H1 (cell line): ENCODE results near the gene MACROD1. TPM values are rescaled to one million over a fixed set of nuclear protein-coding genes. Genes with fewer than 3 reads are reported as not detected.

Experiments used
- CTCF ChIA-PET: fragments of 300-600 bp; sonication (Branson Sonifier 250); formaldehyde crosslinking; loops from one replicate; lab custom pipeline; 2021; ENCODE audit not compliant: partially characterized antibody; lab: Charles Lee
- POLR2A ChIA-PET: fragments of 300-600 bp; sonication (Branson Sonifier 250); formaldehyde crosslinking; loops from one replicate; lab custom pipeline; 2021; ENCODE audit warnings: inconsistent platforms; ENCODE audit not compliant: partially characterized antibody; lab: Charles Lee
- DNase-seq, 2 experiments: peaks; one replicate each; pipeline versions ENCODE4 v3.0.0 to v3.0.0-alpha.2; 2010 to 2022; ENCODE audit warnings: low spot score in 2 of 2, low read depth in 1 of 2, mixed read lengths in 1 of 2
- FAIRE-seq: peaks from 2 replicates; lab custom pipeline; 2011; peaks lifted over from hg19 to GRCh38; lab: Jason Lieb, UNC
- H2AFZ ChIP-seq: 2 replicates; pipeline ENCODE4 v1.8.1; 2012; ENCODE audit warnings: low read length, inconsistent platforms
- H2AK5ac ChIP-seq: 2 replicates; pipeline ENCODE4 v1.6.1; 2013; ENCODE audit warnings: low read depth, low read length
- H2BK120ac ChIP-seq: replicated peaks from 2 replicates; pipeline ENCODE3; 2013; ENCODE audit warnings: low read depth, low read length, inconsistent platforms
- H2BK12ac ChIP-seq: 2 replicates; pipeline ENCODE4 v1.6.1; 2013; ENCODE audit warnings: low read depth, low read length
- H2BK15ac ChIP-seq: 2 replicates; pipeline ENCODE4 v1.6.1; 2013; ENCODE audit warnings: low read length
- H2BK20ac ChIP-seq: 2 replicates; pipeline ENCODE4 v1.6.1; 2013; ENCODE audit warnings: low read length
- H2BK5ac ChIP-seq: 2 replicates; pipeline ENCODE4 v1.6.1; 2013; ENCODE audit warnings: low read depth, low read length
- H3K14ac ChIP-seq: 2 replicates; pipeline ENCODE4 v1.6.1; 2013; ENCODE audit warnings: inconsistent platforms; ENCODE audit not compliant: insufficient read length
- H3K18ac ChIP-seq: 2 replicates; pipeline ENCODE4 v1.6.1; 2013; ENCODE audit warnings: low read length; ENCODE audit errors: extremely low read depth
- H3K23ac ChIP-seq: 2 replicates; pipeline ENCODE4 v1.6.1; 2013; ENCODE audit warnings: inconsistent platforms; ENCODE audit not compliant: insufficient read length
- H3K23me2 ChIP-seq: 2 replicates; pipeline ENCODE4 v1.6.1; 2013; ENCODE audit warnings: low read depth, low read length
- H3K27ac ChIP-seq: 2 replicates; pipeline ENCODE4 v1.6.1; 2011; ENCODE audit warnings: low read depth, low read length, inconsistent platforms
- H3K27me3 ChIP-seq, 4 experiments: replicated peaks in 1 of 4; 1 replicate in 1 of 4; 2 replicates in 3 of 4; pipeline versions ENCODE4 v1.6.1 to v1.8.1; 2011 to 2013; ENCODE audit warnings: low read length in 3 of 4, mild to moderate bottlenecking in 3 of 4, inconsistent platforms in 2 of 4, mixed read lengths in 2 of 4, moderate library complexity in 1 of 4; ENCODE audit not compliant: control insufficient read depth in 3 of 4, insufficient read depth in 3 of 4; ENCODE audit errors: extremely low read depth in 1 of 4
- H3K36me3 ChIP-seq, 4 experiments: 2 replicates each; pipeline versions ENCODE4 v1.6.1 to v1.8.1; 2011 to 2013; ENCODE audit warnings: mild to moderate bottlenecking in 4 of 4, low read length in 3 of 4, moderate library complexity in 2 of 4, control low read depth in 1 of 4, inconsistent platforms in 1 of 4; ENCODE audit not compliant: insufficient read depth in 4 of 4, control insufficient read depth in 2 of 4
- H3K4ac ChIP-seq: replicated peaks from 2 replicates; pipeline ENCODE3; 2013; ENCODE audit warnings: low read length, low read depth, mixed read lengths, inconsistent platforms; ENCODE audit not compliant: insufficient read length
- H3K4me1 ChIP-seq, 4 experiments: replicated peaks in 1 of 4; 1 replicate in 1 of 4; 2 replicates in 3 of 4; pipeline versions ENCODE4 v1.6.1 to v1.8.1; 2011 to 2013; ENCODE audit warnings: low read length in 3 of 4, inconsistent platforms in 2 of 4, mixed read lengths in 1 of 4; ENCODE audit not compliant: insufficient read depth in 4 of 4, control insufficient read depth in 3 of 4
- H3K4me2 ChIP-seq, 2 experiments: 2 replicates each; pipeline versions ENCODE4 v1.6.1 to v1.8.1; 2011 to 2013; ENCODE audit warnings: low read depth in 2 of 2, low read length in 2 of 2, control low read depth in 1 of 2, inconsistent platforms in 1 of 2, mild to moderate bottlenecking in 1 of 2; ENCODE audit not compliant: insufficient read depth in 1 of 2
- H3K4me3 ChIP-seq, 4 experiments: fragments of 200-600, 300-600 bp in 1 of 4; sonication (generic), shearing (Covaris generic), sonication (Bioruptor Twin) in 1 of 4; 2 replicates each; pipeline versions ENCODE4 v1.5.1 to v1.8.1; 2011 to 2016; ENCODE audit warnings: low read length in 4 of 4, low read depth in 3 of 4, control low read depth in 2 of 4, inconsistent platforms in 2 of 4, mild to moderate bottlenecking in 2 of 4, mixed read lengths in 1 of 4, moderate library complexity in 1 of 4; ENCODE audit not compliant: insufficient read depth in 2 of 4; ENCODE audit errors: extremely low read depth in 1 of 4
- H3K56ac ChIP-seq: replicated peaks from 2 replicates; pipeline ENCODE3; 2013; ENCODE audit warnings: low read depth, mild to moderate bottlenecking, mixed read lengths, low read length, inconsistent platforms; ENCODE audit not compliant: insufficient read length
- H3K79me1 ChIP-seq: 2 replicates; pipeline ENCODE4 v1.6.1; 2013; ENCODE audit warnings: low read depth, low read length, control low read depth
- H3K79me2 ChIP-seq, 2 experiments: 2 replicates each; pipeline versions ENCODE4 v1.6.1 to v1.8.1; 2012 to 2013; ENCODE audit warnings: low read length in 2 of 2, mild to moderate bottlenecking in 2 of 2, inconsistent platforms in 1 of 2; ENCODE audit not compliant: insufficient read depth in 2 of 2, control insufficient read depth in 1 of 2
- H3K9ac ChIP-seq, 4 experiments: replicated peaks in 1 of 4; 1 replicate in 1 of 4; 2 replicates in 3 of 4; pipeline versions ENCODE4 v1.6.1 to v1.8.1; 2011 to 2013; ENCODE audit warnings: low read depth in 3 of 4, low read length in 3 of 4, control low read depth in 2 of 4, mild to moderate bottlenecking in 2 of 4, moderate library complexity in 2 of 4, inconsistent platforms in 1 of 4; ENCODE audit errors: extremely low read depth in 1 of 4
- H3K9me3 ChIP-seq, 2 experiments: 2 replicates each; pipeline versions ENCODE4 v1.6.1 to v1.8.1; 2012 to 2013; ENCODE audit warnings: mild to moderate bottlenecking in 2 of 2, moderate library complexity in 2 of 2, control low read depth in 1 of 2, inconsistent platforms in 1 of 2, low read depth in 1 of 2, low read length in 1 of 2, mixed read lengths in 1 of 2; ENCODE audit not compliant: insufficient read depth in 2 of 2
- H4K20me1 ChIP-seq, 2 experiments: replicated peaks in 1 of 2; 2 replicates each; pipeline versions ENCODE3 to v1.8.1; 2011 to 2013; ENCODE audit warnings: inconsistent platforms in 2 of 2, low read length in 2 of 2, mild to moderate bottlenecking in 1 of 2; ENCODE audit not compliant: insufficient read depth in 2 of 2, control insufficient read depth in 1 of 2
- H4K5ac ChIP-seq: 2 replicates; pipeline ENCODE4 v1.6.1; 2013; ENCODE audit warnings: low read length, low read depth, mixed read lengths, inconsistent platforms; ENCODE audit not compliant: insufficient read length
- H4K8ac ChIP-seq: 2 replicates; pipeline ENCODE4 v1.8.0; 2013; ENCODE audit warnings: mild to moderate bottlenecking, moderate library complexity, low read length, inconsistent platforms; ENCODE audit not compliant: insufficient read depth; ENCODE audit errors: extremely low read depth
- H4K91ac ChIP-seq: replicated peaks from 2 replicates; pipeline ENCODE3; 2013; ENCODE audit warnings: low read length, mixed read lengths, inconsistent platforms; ENCODE audit not compliant: insufficient read length
- CBX5 ChIP-seq: fragments of 300-800, 300-1000 bp; sonication (generic); IDR thresholded peaks from 2 replicates; pipeline ENCODE4 v1.7.1; 2016; ENCODE audit warnings: antibody characterized with exemption, low read length, low read depth
- JUN ChIP-seq: IDR thresholded peaks from 2 replicates; pipeline ENCODE4 v1.6.1; 2011; ENCODE audit warnings: low read depth, mild to moderate bottlenecking, improper control_type of control experiment, low read length
- MAFK ChIP-seq: IDR thresholded peaks from 2 replicates; pipeline ENCODE4 v1.6.1; 2012; ENCODE audit warnings: low read depth, mild to moderate bottlenecking, improper control_type of control experiment, low read length
- RNF2 ChIP-seq: fragments of 200-900, 300-1000 bp; sonication (generic); IDR thresholded peaks from 2 replicates; pipeline ENCODE4 v1.7.1; 2016; ENCODE audit warnings: borderline replicate concordance, low read depth, mild to moderate bottlenecking, antibody characterized with exemption, low read length; ENCODE audit not compliant: poor library complexity, severe bottlenecking; ENCODE audit errors: missing control alignments
- TAF1 ChIP-seq: IDR thresholded peaks from 2 replicates; pipeline ENCODE4 v1.6.1; 2011; ENCODE audit warnings: mild to moderate bottlenecking, low read depth, low read length
- WGBS, 2 experiments: shearing (Covaris generic) in 1 of 2; methylation state at CpG; one replicate each; pipeline versions ENCODE4 v1.1.6 to v1.1.7; 2013 to 2015; ENCODE audit warnings: low lambda C conversion rate in 2 of 2, mixed read lengths in 2 of 2, inconsistent platforms in 1 of 2, low coverage in 1 of 2, missing lambda C conversion rate in 1 of 2; ENCODE audit not compliant: insufficient replicate concordance in 2 of 2, insufficient coverage in 1 of 2, insufficient read length in 1 of 2; ENCODE audit errors: extremely low coverage in 1 of 2, missing lambda C conversion rate in 1 of 2; 5-methylcytosine and 5-hydroxymethylcytosine counted together
- polyA plus RNA-seq, 7 experiments: library from polyadenylated mRNA; depleted of rRNA in 3 of 7; stranded (reverse) in 5 of 7; unstranded in 2 of 7; fragments of >200 nt in 5 of 7; fragments of 200-250 nt in 2 of 7; gene quantifications; 1 replicate in 5 of 7; 2 replicates in 1 of 7; 4 replicates in 1 of 7; pipeline versions ENCODE4 v1.2.1 to v1.2.3, GENCODE V29; 2011 to 2013; ENCODE audit warnings: missing spikeins in 2 of 7, mixed read lengths in 2 of 7
- total RNA-seq: library from RNA; stranded (reverse); fragmentation: NEBNext Ultra II Directional; extraction: Animal tissue kit (Norgen Biotek cat#: 25700); gene quantifications from 2 replicates; pipeline ENCODE4 v1.2.1, GENCODE V29; 2021
- TF ChIP-seq, protein P1 (sequence below): IDR thresholded peaks from 2 replicates; pipeline ENCODE4 v1.6.1; 2012; ENCODE audit warnings: inconsistent platforms

MACROD1 gene
- total and polyA plus RNA-seq, 2 of the 8 experiments (the other 6 are each of a cell fraction or from before 2014, with no cell fraction given), result 19.5 to 34.1 TPM

DNA sequence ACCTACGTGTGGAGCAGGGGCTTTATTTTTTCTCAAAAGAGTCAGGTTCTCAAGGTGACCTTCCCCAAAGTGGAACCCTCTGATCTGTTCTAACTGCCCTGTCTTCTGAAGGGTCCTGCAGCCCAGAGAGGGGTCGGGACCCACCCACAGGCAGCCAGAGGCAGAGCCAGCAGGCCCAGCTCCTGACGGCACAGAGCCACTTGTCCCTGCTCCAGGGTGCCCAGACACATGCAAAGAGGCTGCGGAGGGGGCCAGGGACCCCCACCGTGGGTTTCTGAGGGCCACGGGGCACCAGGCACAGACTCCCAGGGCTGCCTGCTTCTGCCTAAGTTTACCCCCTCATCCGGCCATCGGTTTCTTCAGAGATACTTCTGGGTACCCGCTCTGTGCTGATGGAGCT is 93.0 kb downstream of the MACROD1 start:
- H2BK15ac ChIP-seq, result no peak overlapping the region
- WGBS, 2 experiments, result 90% methylated on average over 9 of the region's 9 CpGs; no CpG with 5 or more reads in 1 of the 2 experiments
- H3K4me1 ChIP-seq, result peaks cover 0 to 8% (median under 1%) of the 10 kb centered on the region in 4 experiments; a peak in 1 of 7 replicates
- no peaks in the 10 kb centered on the region for H3K23me2 ChIP-seq
- no peak overlapping the region for H3K18ac ChIP-seq
- no peak overlapping the region for H3K14ac ChIP-seq
- CTCF ChIA-PET, result interaction anchor here (1.0 to 2.3 kb wide), 9 partner anchors 10 to 75 kb away, joined by 3 to 8 read pairs (median 4); no protein-coding TSS in a partner anchor
- H4K5ac ChIP-seq, result no peak overlapping the region
- H3K9me3 ChIP-seq, result no peaks in the 10 kb centered on the region
- H3K23ac ChIP-seq, result no peak overlapping the region
- no peak overlapping the region for H3K27ac ChIP-seq
- no peak overlapping the region for H2AFZ ChIP-seq
- H3K4me3 ChIP-seq, result no peak overlapping the region
- no peaks in the 10 kb centered on the region for H3K79me1 ChIP-seq
- POLR2A ChIA-PET, result interaction anchor here (1.2 to 1.6 kb wide), 2 partner anchors 16 to 28 kb away, joined by 4 read pairs; no protein-coding TSS in a partner anchor
- H4K8ac ChIP-seq, result no peak overlapping the region
- no peak overlapping the region for H3K4me2 ChIP-seq
- H3K56ac ChIP-seq, result no peak overlapping the region
- H3K27me3 ChIP-seq, result peaks cover 2 to 71% (median 47%) of the 10 kb centered on the region in 4 experiments
- H3K36me3 ChIP-seq, result no peaks in the 10 kb centered on the region
- no peak for TF ChIP-seq JUN
- TF ChIP-seq CBX5, result no peak
- TF ChIP-seq, protein P1, sequence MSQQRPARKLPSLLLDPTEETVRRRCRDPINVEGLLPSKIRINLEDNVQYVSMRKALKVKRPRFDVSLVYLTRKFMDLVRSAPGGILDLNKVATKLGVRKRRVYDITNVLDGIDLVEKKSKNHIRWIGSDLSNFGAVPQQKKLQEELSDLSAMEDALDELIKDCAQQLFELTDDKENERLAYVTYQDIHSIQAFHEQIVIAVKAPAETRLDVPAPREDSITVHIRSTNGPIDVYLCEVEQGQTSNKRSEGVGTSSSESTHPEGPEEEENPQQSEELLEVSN, result no peak
- TF ChIP-seq MAFK, result no peak
- TF ChIP-seq RNF2, result no peak
- no peak for TF ChIP-seq TAF1
- TF ChIP-seq, all 59 proteins: peak for 0
- H2BK12ac ChIP-seq, result no peak overlapping the region
- H3K79me2 ChIP-seq, result no peaks in the 10 kb centered on the region
- H3K9ac ChIP-seq, result no peak overlapping the region
- no peak for DNase-seq
- H4K20me1 ChIP-seq, result peaks cover 6 to 18% of the 10 kb centered on the region in 2 experiments
- no peak for FAIRE-seq
- H2AK5ac ChIP-seq, result no peak overlapping the region
- no peak overlapping the region for H2BK5ac ChIP-seq
- H2BK120ac ChIP-seq, result no peak overlapping the region
- H3K4ac ChIP-seq, result no peak overlapping the region
- H4K91ac ChIP-seq, result no peak overlapping the region
- no peak overlapping the region for H2BK20ac ChIP-seq
